HCT116 (cell line): Measurements from ENCODE around the gene SUMO1. TPM values are rescaled to one million over a fixed set of nuclear protein-coding genes. Genes with fewer than 3 reads are reported as not detected.
A peak's percentile ranks its signal among the peaks of the same experiment; 100 is the strongest.

Source experiments
- ATAC-seq: fragments of 200-7000 bp; cut with Tn5 transposase; 2 replicates; pipeline ENCODE4 v1.9.1; 2020; ENCODE audit warnings: mild to moderate bottlenecking, moderate library complexity
- BruUV-seq: library from RNA; stranded (reverse); fragments of 400-500 nt; replicated peaks from 2 replicates; lab custom pipeline; 2021; lab: Mats Ljungman, UMichigan
- CTCF ChIA-PET: fragments of 300-600 bp; sonication (Branson Sonifier 250); formaldehyde crosslinking; loops from one replicate; lab custom pipeline; 2021; ENCODE audit warnings: antibody characterized with exemption; lab: Charles Lee
- POLR2A ChIA-PET: fragments of 300-600, 350-600 bp; sonication (Branson Sonifier 250); formaldehyde crosslinking; loops from one replicate; lab custom pipeline; 2021; ENCODE audit warnings: antibody characterized with exemption; lab: Charles Lee
- RAD21 ChIA-PET, 2 experiments: fragments of 300-600 bp; sonication (Branson Sonifier 250); formaldehyde crosslinking; loops; one replicate each; lab custom pipeline; 2023; ENCODE audit warnings: low total read pairs in 2 of 2; ENCODE audit not compliant: uncharacterized antibody in 2 of 2, unreplicated experiment in 2 of 2, low non-redundant PET in 1 of 2; lab: Charles Lee
- DNase-seq: peaks from one replicate; pipeline ENCODE4 v3.0.0-alpha.2; 2010; ENCODE audit warnings: low read depth, low spot score
- H2AFZ ChIP-seq: fragments of 200-600 bp; shearing (Covaris generic), sonication (generic); 2 replicates; pipeline ENCODE4 v1.6.1; 2017; ENCODE audit warnings: low read depth, mixed run types, mixed read lengths, antibody characterized with exemption, low read length; ENCODE audit not compliant: poor library complexity, severe bottlenecking
- H3K27ac ChIP-seq: 2 replicates; pipeline ENCODE4 v1.5.1; 2012; ENCODE audit warnings: low read depth, low read length
- H3K27me3 ChIP-seq: fragments of 200-600 bp; sonication (generic); 2 replicates; pipeline ENCODE4 v1.6.1; 2016; ENCODE audit warnings: mixed run types, low read length, mixed read lengths; ENCODE audit not compliant: insufficient read depth
- H3K36me3 ChIP-seq, 2 experiments: fragments of 200-500 bp in 1 of 2; fragments of 200-600 bp in 1 of 2; sonication (Bioruptor generic) in 1 of 2; sonication (generic) in 1 of 2; 2 replicates each; pipeline versions ENCODE4 v1.5.1 to v1.6.1; 2014 to 2016; ENCODE audit warnings: low read length in 2 of 2, inconsistent platforms in 1 of 2, mixed read lengths in 1 of 2, mixed run types in 1 of 2; ENCODE audit not compliant: insufficient read depth in 2 of 2, control insufficient read depth in 1 of 2
- H3K4me1 ChIP-seq, 2 experiments: fragments of 200-600 bp in 1 of 2; sonication (generic) in 1 of 2; 2 replicates each; pipeline versions ENCODE4 v1.5.1 to v1.6.1; 2012 to 2017; ENCODE audit warnings: low read length in 2 of 2, inconsistent platforms in 1 of 2, mild to moderate bottlenecking in 1 of 2, mixed read lengths in 1 of 2, mixed run types in 1 of 2, moderate library complexity in 1 of 2; ENCODE audit not compliant: insufficient read depth in 2 of 2, control insufficient read depth in 1 of 2
- H3K4me2 ChIP-seq: fragments of 200-600 bp; sonication (generic); 2 replicates; pipeline ENCODE4 v1.6.1; 2017; ENCODE audit warnings: mixed run types, low read length, mixed read lengths
- H3K4me3 ChIP-seq, 2 experiments: fragments of 200-600 bp in 1 of 2; sonication (generic) in 1 of 2; replicated peaks in 1 of 2; 2 replicates each; pipeline ENCODE4 v1.5.1; 2011 to 2016; ENCODE audit warnings: low read length in 2 of 2, control low read depth in 1 of 2, low read depth in 1 of 2, mild to moderate bottlenecking in 1 of 2, mixed read lengths in 1 of 2, mixed run types in 1 of 2
- H3K79me2 ChIP-seq: fragments of 200-600 bp; sonication (generic); 2 replicates; pipeline ENCODE4 v1.6.1; 2017; ENCODE audit warnings: mild to moderate bottlenecking, mixed run types, low read length, moderate library complexity, mixed read lengths; ENCODE audit not compliant: insufficient read depth
- H3K9ac ChIP-seq: fragments of 200-600 bp; sonication (generic); 2 replicates; pipeline ENCODE4 v1.6.1; 2016; ENCODE audit warnings: low read length, mixed read lengths
- H3K9me2 ChIP-seq: fragments of 200-600 bp; sonication (generic), shearing (Covaris generic); 2 replicates; pipeline ENCODE4 v1.6.1; 2017; ENCODE audit warnings: mixed run types, mild to moderate bottlenecking, moderate library complexity; ENCODE audit not compliant: insufficient read depth
- H3K9me3 ChIP-seq, 2 experiments: fragments of 200-500 bp in 1 of 2; fragments of 200-600 bp in 1 of 2; sonication (Bioruptor generic) in 1 of 2; sonication (generic) in 1 of 2; 2 replicates each; pipeline ENCODE4 v1.6.1; 2014 to 2017; ENCODE audit warnings: low read length in 2 of 2, mixed read lengths in 2 of 2, inconsistent platforms in 1 of 2, low read depth in 1 of 2, mild to moderate bottlenecking in 1 of 2, mixed run types in 1 of 2, moderate library complexity in 1 of 2; ENCODE audit not compliant: control insufficient read depth in 1 of 2, insufficient read depth in 1 of 2
- H4K20me1 ChIP-seq: fragments of 200-600 bp; sonication (generic), shearing (Covaris generic); 2 replicates; pipeline ENCODE4 v1.6.1; 2017; ENCODE audit warnings: mixed run types, mild to moderate bottlenecking, moderate library complexity; ENCODE audit not compliant: insufficient read depth
- CEBPB ChIP-seq: IDR thresholded peaks from 2 replicates; pipeline ENCODE4 v1.6.1; 2012; ENCODE audit warnings: low read depth
- EZH2 ChIP-seq: fragments of 200-600 bp; sonication (generic); IDR thresholded peaks from 2 replicates; pipeline ENCODE4 v1.6.1; 2017; ENCODE audit warnings: antibody characterized with exemption, mixed run types
- FOSL1 ChIP-seq: IDR thresholded peaks from 2 replicates; pipeline ENCODE4 v1.6.1; 2012; ENCODE audit warnings: low read depth
- JUND ChIP-seq: IDR thresholded peaks from 2 replicates; pipeline ENCODE4 v1.6.1; 2012
- POLR2AphosphoS5 ChIP-seq: IDR thresholded peaks from 2 replicates; pipeline ENCODE4 v1.6.1; 2011; ENCODE audit warnings: mild to moderate bottlenecking, low read depth, low read length, moderate library complexity
- RAD21 ChIP-seq: IDR thresholded peaks from 2 replicates; pipeline ENCODE4 v1.6.1; 2012; ENCODE audit warnings: low read depth, mild to moderate bottlenecking
- SIN3A ChIP-seq: IDR thresholded peaks from 2 replicates; pipeline ENCODE4 v1.6.1; 2012; ENCODE audit warnings: low read depth
- SP1 ChIP-seq: IDR thresholded peaks from 2 replicates; pipeline ENCODE4 v1.6.1; 2012; ENCODE audit warnings: low read depth
- intact Hi-C: fragments of 100-400 bp; cut with micrococcal nuclease; formaldehyde crosslinking; loops from 2 replicates; pipeline ENCODE4 v1.10.0; 2022
- total RNA-seq: library from RNA; stranded (reverse); gene quantifications from one replicate; pipeline ENCODE4 v1.2.1, GENCODE V29; 2021; ENCODE audit not compliant: unreplicated experiment
- TF ChIP-seq, protein P1 (sequence below): IDR thresholded peaks from 2 replicates; pipeline ENCODE4 v1.6.1; 2012
- TF ChIP-seq, protein P2 (sequence below): IDR thresholded peaks from 2 replicates; pipeline ENCODE4 v1.6.1; 2011; ENCODE audit warnings: mild to moderate bottlenecking, low read length, moderate library complexity; ENCODE audit not compliant: insufficient replicate concordance; ENCODE audit errors: extremely low read depth
- TF ChIP-seq, protein P3 (sequence below), 3 experiments: fragments of 200-600 bp in 1 of 3; sonication (generic) in 1 of 3; IDR thresholded peaks in 2 of 3; conservative IDR thresholded peaks in 1 of 3; 2 replicates each; pipeline ENCODE4 v1.5.1; 2012 to 2017; ENCODE audit warnings: low read depth in 2 of 3, low read length in 2 of 3, antibody characterized with exemption in 1 of 3, borderline replicate concordance in 1 of 3, control low read depth in 1 of 3, mild to moderate bottlenecking in 1 of 3, mixed read lengths in 1 of 3, mixed run types in 1 of 3, moderate library complexity in 1 of 3; ENCODE audit not compliant: insufficient read depth in 1 of 3

SUMO1 gene
- total RNA-seq, 1 experiment from 2014 or later, result 130 TPM

DNA sequence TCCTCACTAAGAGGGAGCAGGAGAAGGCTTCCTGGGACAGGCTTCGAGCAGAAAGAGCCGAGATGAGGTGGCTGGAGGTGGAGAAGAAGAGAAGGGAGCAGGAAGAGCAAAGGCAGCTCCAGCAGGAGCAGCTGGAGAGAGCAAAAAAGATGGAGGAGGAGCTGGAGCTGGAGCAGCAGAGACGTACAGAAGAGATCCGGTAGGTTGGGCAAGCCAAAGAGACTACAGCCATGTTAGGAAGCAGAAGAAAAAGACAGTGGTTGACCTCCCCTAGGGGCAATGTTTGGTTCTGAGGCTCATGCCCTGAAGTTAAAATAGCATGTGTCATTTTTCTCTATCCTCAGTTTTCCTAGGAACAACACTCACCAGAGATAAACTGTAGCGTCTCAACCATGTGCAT is 45.1 kb downstream of the SUMO1 start:
- H3K9me2 ChIP-seq, result no peaks in the 10 kb centered on the region
- RAD21 ChIA-PET, result no interaction called here
- H3K4me2 ChIP-seq, result no peak overlapping the region
- POLR2A ChIA-PET, result no interaction called here
- no TSS peak for BruUV-seq
- H3K4me1 ChIP-seq, result peaks cover 1 to 2% of the 10 kb centered on the region in 2 experiments; a peak in 3 of 4 replicates
- H3K27me3 ChIP-seq, result no peaks in the 10 kb centered on the region
- no peaks in the 10 kb centered on the region for H4K20me1 ChIP-seq
- H2AFZ ChIP-seq, result no peak overlapping the region
- TF ChIP-seq, protein P1, sequence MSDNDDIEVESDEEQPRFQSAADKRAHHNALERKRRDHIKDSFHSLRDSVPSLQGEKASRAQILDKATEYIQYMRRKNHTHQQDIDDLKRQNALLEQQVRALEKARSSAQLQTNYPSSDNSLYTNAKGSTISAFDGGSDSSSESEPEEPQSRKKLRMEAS, result no peak
- TF ChIP-seq, protein P2, sequence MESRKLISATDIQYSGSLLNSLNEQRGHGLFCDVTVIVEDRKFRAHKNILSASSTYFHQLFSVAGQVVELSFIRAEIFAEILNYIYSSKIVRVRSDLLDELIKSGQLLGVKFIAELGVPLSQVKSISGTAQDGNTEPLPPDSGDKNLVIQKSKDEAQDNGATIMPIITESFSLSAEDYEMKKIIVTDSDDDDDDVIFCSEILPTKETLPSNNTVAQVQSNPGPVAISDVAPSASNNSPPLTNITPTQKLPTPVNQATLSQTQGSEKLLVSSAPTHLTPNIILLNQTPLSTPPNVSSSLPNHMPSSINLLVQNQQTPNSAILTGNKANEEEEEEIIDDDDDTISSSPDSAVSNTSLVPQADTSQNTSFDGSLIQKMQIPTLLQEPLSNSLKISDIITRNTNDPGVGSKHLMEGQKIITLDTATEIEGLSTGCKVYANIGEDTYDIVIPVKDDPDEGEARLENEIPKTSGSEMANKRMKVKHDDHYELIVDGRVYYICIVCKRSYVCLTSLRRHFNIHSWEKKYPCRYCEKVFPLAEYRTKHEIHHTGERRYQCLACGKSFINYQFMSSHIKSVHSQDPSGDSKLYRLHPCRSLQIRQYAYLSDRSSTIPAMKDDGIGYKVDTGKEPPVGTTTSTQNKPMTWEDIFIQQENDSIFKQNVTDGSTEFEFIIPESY, result no peak
- TF ChIP-seq POLR2AphosphoS5, result no peak
- TF ChIP-seq, all 23 proteins: peak for 0
- CTCF ChIA-PET, result no interaction called here
- no peak overlapping the region for H3K4me3 ChIP-seq
- ATAC-seq (no peak), DNase-seq (no peak)
- intact Hi-C loops, result no loop called here
- H3K36me3 ChIP-seq, result no peaks in the 10 kb centered on the region
- no peak overlapping the region for H3K27ac ChIP-seq
- no peaks in the 10 kb centered on the region for H3K79me2 ChIP-seq
- no peaks in the 10 kb centered on the region for H3K9me3 ChIP-seq
- no peak overlapping the region for H3K9ac ChIP-seq

DNA sequence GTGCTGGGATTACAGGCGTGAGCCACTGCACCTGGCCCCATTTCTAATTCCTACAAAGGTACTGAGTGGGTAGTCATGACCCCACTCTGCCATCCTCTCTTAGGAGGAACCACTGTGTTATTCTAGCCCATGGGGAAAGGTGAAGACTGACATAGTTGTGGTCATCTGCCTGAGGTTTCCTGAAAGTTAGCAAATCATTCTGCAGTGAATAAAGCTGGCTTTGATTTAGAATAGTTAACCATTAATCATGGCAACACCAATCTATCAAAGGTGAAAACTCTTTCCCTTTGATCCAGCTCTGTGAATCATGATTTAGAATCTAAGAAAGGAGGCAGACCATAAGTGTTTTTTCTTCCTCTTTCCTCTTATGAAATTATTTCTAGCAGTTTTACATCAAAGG is 50.8 kb downstream of the SUMO1 start:
- no peaks in the 10 kb centered on the region for H3K27me3 ChIP-seq
- ChIA-PET CTCF (no interaction called here), RAD21 (no interaction called here)
- no peaks in the 10 kb centered on the region for H3K9me3 ChIP-seq
- ATAC-seq (peak; percentile 86), DNase-seq (peak; percentile 60)
- H4K20me1 ChIP-seq, result no peaks in the 10 kb centered on the region
- BruUV-seq, result no TSS peak
- no peak overlapping the region for H3K27ac ChIP-seq
- H3K4me3 ChIP-seq, result no peak overlapping the region
- no peaks in the 10 kb centered on the region for H3K36me3 ChIP-seq
- H3K4me1 ChIP-seq, result peaks cover 15 to 28% of the 10 kb centered on the region in 2 experiments
- TF ChIP-seq, protein P3, sequence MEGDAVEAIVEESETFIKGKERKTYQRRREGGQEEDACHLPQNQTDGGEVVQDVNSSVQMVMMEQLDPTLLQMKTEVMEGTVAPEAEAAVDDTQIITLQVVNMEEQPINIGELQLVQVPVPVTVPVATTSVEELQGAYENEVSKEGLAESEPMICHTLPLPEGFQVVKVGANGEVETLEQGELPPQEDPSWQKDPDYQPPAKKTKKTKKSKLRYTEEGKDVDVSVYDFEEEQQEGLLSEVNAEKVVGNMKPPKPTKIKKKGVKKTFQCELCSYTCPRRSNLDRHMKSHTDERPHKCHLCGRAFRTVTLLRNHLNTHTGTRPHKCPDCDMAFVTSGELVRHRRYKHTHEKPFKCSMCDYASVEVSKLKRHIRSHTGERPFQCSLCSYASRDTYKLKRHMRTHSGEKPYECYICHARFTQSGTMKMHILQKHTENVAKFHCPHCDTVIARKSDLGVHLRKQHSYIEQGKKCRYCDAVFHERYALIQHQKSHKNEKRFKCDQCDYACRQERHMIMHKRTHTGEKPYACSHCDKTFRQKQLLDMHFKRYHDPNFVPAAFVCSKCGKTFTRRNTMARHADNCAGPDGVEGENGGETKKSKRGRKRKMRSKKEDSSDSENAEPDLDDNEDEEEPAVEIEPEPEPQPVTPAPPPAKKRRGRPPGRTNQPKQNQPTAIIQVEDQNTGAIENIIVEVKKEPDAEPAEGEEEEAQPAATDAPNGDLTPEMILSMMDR (IDR thresholded peaks at IDR 0.05 in 2 of 3, conservative IDR thresholded peaks at IDR 0.05 in 1 of 3; ENCODE audit: borderline replicate concordance in 1 of 3, insufficient read depth in 1 of 3, low read depth in 2 of 3, low read length in 2 of 3), result no peak
- TF ChIP-seq FOSL1 (peak; percentile 38; the same call in 1 of the 2 replicates), JUND (peak; percentile 79), SP1 (peak; percentile 73), SIN3A (peak; percentile 60; the same call in 1 of the 2 replicates), EZH2 (no peak), RAD21 (peak; percentile 14; the same call in 1 of the 2 replicates), CEBPB (peak; percentile 78; the same call in 1 of the 2 replicates)
- TF ChIP-seq, all 23 proteins: peak for 6
- intact Hi-C loops, result no loop called here
- Histone ChIP-seq H3K9me2 (no peaks in the 10 kb centered on the region), H3K9ac (no peak overlapping the region), H3K4me2 (peak overlapping the region; percentile 40), H2AFZ (no peak overlapping the region), H3K79me2 (no peaks in the 10 kb centered on the region)
- POLR2A ChIA-PET, result no interaction called here
